ENCODE measurements around the gene ZC3H4.

ZC3H4 gene

GRCh38 chr19:47133021-47133471 lies 19.5 kb upstream of the ZC3H4 start:
- H3K4me3 ChIP-seq (ENCODE audit: low read depth, low read length) = no peak overlapping the region
- TF ChIP-seq CTCF (IDR thresholded peaks at IDR 0.05; ENCODE audit: insufficient read depth, low read depth, low read length, missing control alignments) = no peak
- no peak for DNase-seq (ENCODE audit: low read depth)

GRCh38 chr19:47132194-47132852 lies 18.7 kb upstream of the ZC3H4 start:
- TF ChIP-seq CTCF (IDR thresholded peaks at IDR 0.05; ENCODE audit: insufficient read depth, low read depth, low read length, missing control alignments) = no peak
- H3K4me3 ChIP-seq (ENCODE audit: low read depth, low read length) = peak overlapping the region; percentile 94

GRCh38 chr19:47130589-47131227 lies 17.1 kb upstream of the ZC3H4 start, which contains the start of gene SAE1:
SAE1 (plus strand) TSS chr19:47130835; CDS start chr19:47130931, 96 bp downstream.
- TF ChIP-seq CTCF (IDR thresholded peaks at IDR 0.05; ENCODE audit: insufficient read depth, low read depth, low read length, missing control alignments) = peak; percentile 59
- DNase-seq (ENCODE audit: low read depth) = peak; percentile 100
- peak within 1 kb of the TSS; percentile 94 for H3K4me3 ChIP-seq (ENCODE audit: low read depth, low read length)

More at GRCh38 chr19:47132194-47132852, 18.7 kb upstream of the ZC3H4 start:
- no peak for DNase-seq (ENCODE audit: low read depth)

GRCh38 chr19:47130120-47130588 lies 16.6 kb upstream of the ZC3H4 start:
- H3K4me3 ChIP-seq (ENCODE audit: low read depth, low read length) = peak overlapping the region; percentile 4; the same call in 1 of the 2 replicates
- no peak for DNase-seq (ENCODE audit: low read depth)
- TF ChIP-seq CTCF (IDR thresholded peaks at IDR 0.05; ENCODE audit: insufficient read depth, low read depth, low read length, missing control alignments) = no peak

GRCh38 chr19:47129579-47129978 lies 16.0 kb upstream of the ZC3H4 start:
- H3K4me3 ChIP-seq (ENCODE audit: low read depth, low read length) = no peak overlapping the region

GRCh38 chr19:47125669-47125938 lies 12.0 kb upstream of the ZC3H4 start:
- no peak for TF ChIP-seq CTCF (IDR thresholded peaks at IDR 0.05; ENCODE audit: insufficient read depth, low read depth, low read length, missing control alignments)
- no peak for DNase-seq (ENCODE audit: low read depth)
- H3K4me3 ChIP-seq (ENCODE audit: low read depth, low read length) = no peak overlapping the region

More at GRCh38 chr19:47129579-47129978, 16.0 kb upstream of the ZC3H4 start:
- no peak for TF ChIP-seq CTCF (IDR thresholded peaks at IDR 0.05; ENCODE audit: insufficient read depth, low read depth, low read length, missing control alignments)
- DNase-seq (ENCODE audit: low read depth) = no peak

All from GM12865 (cell line).